DOHH2 (cell line): ENCODE measurements around the gene PCDHGA10.

Experiments
- H3F3A ChIP-seq: fragments of 200-600 bp; sonication (generic), shearing (Covaris generic); 2 replicates; pipeline ENCODE4 v1.6.0; 2016; ENCODE audit warnings: antibody characterized with exemption, mild to moderate bottlenecking; ENCODE audit not compliant: control insufficient read depth, insufficient read depth
- H3K27ac ChIP-seq: fragments of 200-600 bp; sonication (generic); 2 replicates; pipeline ENCODE4 v1.5.1; 2014; ENCODE audit warnings: low read depth, mild to moderate bottlenecking, low read length, moderate library complexity
- H3K27me3 ChIP-seq: fragments of 200-600 bp; sonication (generic); 2 replicates; pipeline ENCODE4 v1.6.1; 2014; ENCODE audit warnings: mild to moderate bottlenecking, low read length, mixed read lengths; ENCODE audit not compliant: control insufficient read depth
- H3K36me3 ChIP-seq: fragments of 200-600 bp; sonication (generic); 2 replicates; pipeline ENCODE4 v1.6.1; 2014; ENCODE audit warnings: mild to moderate bottlenecking, low read length, moderate library complexity, mixed read lengths; ENCODE audit not compliant: control insufficient read depth
- H3K4me1 ChIP-seq: fragments of 200-600 bp; sonication (generic); 2 replicates; pipeline ENCODE4 v1.6.1; 2014; ENCODE audit warnings: mild to moderate bottlenecking, low read length, mixed read lengths; ENCODE audit not compliant: control insufficient read depth
- H3K4me2 ChIP-seq: fragments of 200-600 bp; sonication (generic); 2 replicates; pipeline ENCODE4 v1.6.0; 2014; ENCODE audit warnings: mild to moderate bottlenecking, low read length, moderate library complexity
- H3K4me3 ChIP-seq: fragments of 200-600 bp; sonication (generic); 2 replicates; pipeline ENCODE4 v1.5.1; 2014; ENCODE audit warnings: mild to moderate bottlenecking, low read length, mixed read lengths
- H3K79me2 ChIP-seq: fragments of 200-600 bp; sonication (generic); 2 replicates; pipeline ENCODE4 v1.6.1; 2014; ENCODE audit warnings: mild to moderate bottlenecking, low read length, mixed read lengths; ENCODE audit not compliant: control insufficient read depth
- H3K9me2 ChIP-seq: fragments of 200-600 bp; sonication (generic); replicated peaks from 2 replicates; pipeline ENCODE4 v1.6.1; 2014; ENCODE audit warnings: mild to moderate bottlenecking, low read length, mixed read lengths; ENCODE audit not compliant: control insufficient read depth
- H3K9me3 ChIP-seq: fragments of 200-600 bp; sonication (generic); 2 replicates; pipeline ENCODE4 v1.6.1; 2014; ENCODE audit warnings: antibody characterized with exemption, low read length, mixed read lengths; ENCODE audit not compliant: control insufficient read depth, insufficient read depth
- H4K20me1 ChIP-seq: fragments of 200-600 bp; sonication (generic); 2 replicates; pipeline ENCODE4 v1.6.0; 2014; ENCODE audit warnings: low read depth, mild to moderate bottlenecking, antibody characterized with exemption, low read length, moderate library complexity; ENCODE audit not compliant: control insufficient read depth, insufficient read depth
- CTCF ChIP-seq: fragments of 200-600 bp; sonication (generic); IDR thresholded peaks from one replicate; pipeline ENCODE4 v1.5.1; 2014; ENCODE audit warnings: antibody characterized with exemption, mild to moderate bottlenecking, low read depth, low read length; ENCODE audit not compliant: poor library complexity, severe bottlenecking
- EZH2phosphoT487 ChIP-seq: fragments of 200-600 bp; sonication (generic); IDR thresholded peaks from 2 replicates; pipeline ENCODE4 v1.6.1; 2017; ENCODE audit warnings: borderline replicate concordance, mild to moderate bottlenecking, antibody characterized with exemption, low read length, moderate library complexity, mixed read lengths

The PCDHGA10 gene

GRCh38 chr5:141422742-141423291 lies 10.0 kb downstream of the PCDHGA10 start:
- Histone ChIP-seq H3K27ac (no peak overlapping the region), H3K79me2 (no peaks in the 10 kb centered on the region), H3K9me3 (peaks cover 42% of the 10 kb centered on the region; the same call in 1 of the 2 replicates), H4K20me1 (no peaks in the 10 kb centered on the region), H3K36me3 (peaks cover 11% of the 10 kb centered on the region; the same call in 1 of the 2 replicates), H3K4me1 (0 out of 2 replicates have a peak, but pooled peaks cover 3% of the 10 kb centered on the region), H3K4me2 (no peak overlapping the region), H3K9me2 (no peaks in the 10 kb centered on the region), H3K27me3 (no peaks in the 10 kb centered on the region), H3F3A (no peaks in the 10 kb centered on the region; the same call in 1 of the 2 replicates), H3K4me3 (no peak overlapping the region)
- TF ChIP-seq CTCF = no peak
- no peak for TF ChIP-seq EZH2phosphoT487

GRCh38 chr5:141427783-141428426 lies 15.1 kb downstream of the PCDHGA10 start:
- H3K4me1 ChIP-seq = 0 out of 2 replicates have a peak, but pooled peaks cover 3% of the 10 kb centered on the region

GRCh38 chr5:141430332-141431113 lies 17.7 kb downstream of the PCDHGA10 start, which contains the start of gene PCDHGA12:
Gene PCDHGA12 (plus strand): TSS chr5:141430507. CDS start chr5:141430760, 253 bp downstream.
- H3F3A ChIP-seq = 0 out of 2 replicates have a peak, but pooled peaks cover 6% of the 10 kb centered on the region
- H3K4me2 ChIP-seq = peak within 1 kb of the TSS; percentile 60

More at GRCh38 chr5:141427783-141428426, 15.1 kb downstream of the PCDHGA10 start:
- peaks cover 6% of the 10 kb centered on the region; the same call in 1 of the 2 replicates for H3F3A ChIP-seq
- H3K79me2 ChIP-seq = no peaks in the 10 kb centered on the region
- no peaks in the 10 kb centered on the region for H3K27me3 ChIP-seq
- H3K9me2 ChIP-seq = no peaks in the 10 kb centered on the region
- H4K20me1 ChIP-seq = no peaks in the 10 kb centered on the region
- peaks cover 19% of the 10 kb centered on the region for H3K9me3 ChIP-seq
- TF ChIP-seq CTCF (no peak), EZH2phosphoT487 (no peak)
- H3K4me3 ChIP-seq = no peak overlapping the region
- peaks cover 24% of the 10 kb centered on the region for H3K36me3 ChIP-seq
- H3K27ac ChIP-seq = no peak overlapping the region
- no peak overlapping the region for H3K4me2 ChIP-seq

More at GRCh38 chr5:141430332-141431113, 17.7 kb downstream of the PCDHGA10 start, which contains the start of gene PCDHGA12:
- 0 out of 2 replicates have a peak, but pooled peaks cover 3% of the 10 kb centered on the region for H3K4me1 ChIP-seq
- no peaks in the 10 kb centered on the region for H3K9me2 ChIP-seq
- no peaks in the 10 kb centered on the region for H3K27me3 ChIP-seq
- 0 out of 2 replicates have a peak within 1 kb of the TSS, but pooled peaks have one; percentile 5 for H3K27ac ChIP-seq
- H3K9me3 ChIP-seq = peaks cover 18% of the 10 kb centered on the region
- no peaks in the 10 kb centered on the region for H4K20me1 ChIP-seq
- H3K79me2 ChIP-seq = no peaks in the 10 kb centered on the region
- H3K36me3 ChIP-seq = peaks cover 24% of the 10 kb centered on the region
- peak within 1 kb of the TSS; percentile 69 for H3K4me3 ChIP-seq
- TF ChIP-seq EZH2phosphoT487 = no peak
- TF ChIP-seq CTCF = peak; percentile 73
